ENCODE measurements around the gene PPP4R4. TPM values are rescaled to one million over a fixed set of nuclear protein-coding genes. Genes with fewer than 3 reads are reported as not detected.

The PPP4R4 gene
- total and polyA plus RNA-seq, 9 donors: 3.0 to 41.0 (median 14.2) TPM

- no peak for TF ChIP-seq CTCF (IDR thresholded peaks at IDR 0.05)
- no peak for TF ChIP-seq POLR2A (IDR thresholded peaks at IDR 0.05)
- no peak for TF ChIP-seq EP300 (IDR thresholded peaks at IDR 0.05)
- DNase-seq: no peak
- H3K27me3 ChIP-seq: no peaks in the 10 kb centered on the region
- intact Hi-C loops (cut with DNase I): no loop called here
- no peaks in the 10 kb centered on the region for H3K9me3 ChIP-seq
- H3K36me3 ChIP-seq: no peaks in the 10 kb centered on the region
- 64 to 79% (median 77%) methylated on average over 2 of the region's 2 CpGs for WGBS, 3 donors
- H3K4me1 ChIP-seq (ENCODE audit: insufficient read depth): peaks cover 2% of the 10 kb centered on the region
- H3K4me3 ChIP-seq: no peak overlapping the region
- H3K27ac ChIP-seq: no peak overlapping the region
Measured at GRCh38 chr14:94278731-94279130, 104.6 kb downstream of the PPP4R4 start.

GRCh38 chr14:94282991-94283723, 109.0 kb downstream of the PPP4R4 start:
- DNase-seq: no peak
- TF ChIP-seq CTCF (IDR thresholded peaks at IDR 0.05) (no peak), EP300 (IDR thresholded peaks at IDR 0.05) (no peak), POLR2A (IDR thresholded peaks at IDR 0.05) (no peak)
- 51 to 63% (median 55%) methylated on average over 2 of the region's 2 CpGs for WGBS, 3 donors
- no peak overlapping the region for H3K27ac ChIP-seq
- no peak overlapping the region for H3K4me3 ChIP-seq
- H3K4me1 ChIP-seq (ENCODE audit: insufficient read depth): peaks cover 2% of the 10 kb centered on the region
- H3K27me3 ChIP-seq: no peaks in the 10 kb centered on the region
- no peaks in the 10 kb centered on the region for H3K9me3 ChIP-seq
- intact Hi-C loops (cut with DNase I): no loop called here
- H3K36me3 ChIP-seq: no peaks in the 10 kb centered on the region

GRCh38 chr14:94284221-94284620, 110.1 kb downstream of the PPP4R4 start:
- H3K27me3 ChIP-seq: no peaks in the 10 kb centered on the region
- H3K27ac ChIP-seq: no peak overlapping the region
- H3K36me3 ChIP-seq: no peaks in the 10 kb centered on the region
- TF ChIP-seq EP300 (IDR thresholded peaks at IDR 0.05) (no peak), POLR2A (IDR thresholded peaks at IDR 0.05) (no peak), CTCF (IDR thresholded peaks at IDR 0.05) (no peak)
- intact Hi-C loops (cut with DNase I): no loop called here
- no peak overlapping the region for H3K4me3 ChIP-seq
- DNase-seq: no peak
- 76 to 88% (median 88%) methylated on average over 2 of the region's 2 CpGs for WGBS, 3 donors
- no peaks in the 10 kb centered on the region for H3K9me3 ChIP-seq
- H3K4me1 ChIP-seq (ENCODE audit: insufficient read depth): peaks cover 2% of the 10 kb centered on the region

- TF ChIP-seq CTCF (IDR thresholded peaks at IDR 0.05): no peak
- Histone ChIP-seq H3K27me3 (no peaks in the 10 kb centered on the region), H3K4me3 (no peak overlapping the region), H3K36me3 (no peaks in the 10 kb centered on the region), H3K4me1 (ENCODE audit: insufficient read depth) (peaks cover 2% of the 10 kb centered on the region), H3K27ac (no peak overlapping the region), H3K9me3 (no peaks in the 10 kb centered on the region)
- intact Hi-C loops (cut with DNase I): no loop called here
- DNase-seq: no peak
Measured at GRCh38 chr14:94285158-94285557, 111.0 kb downstream of the PPP4R4 start.
